AG10803 (cell line): ENCODE measurements around the gene PROM1.

Experiments used
- DNase-seq: peaks from one replicate; pipeline ENCODE4 v3.0.0; 2010; ENCODE audit warnings: low read depth
- H3K4me3 ChIP-seq: 2 replicates; pipeline ENCODE4 v1.5.1; 2011; ENCODE audit warnings: mild to moderate bottlenecking, low read length, control low read depth
- CTCF ChIP-seq: conservative IDR thresholded peaks from 2 replicates; pipeline ENCODE4 v1.5.1; 2011; ENCODE audit warnings: mild to moderate bottlenecking, low read length, control low read depth, inconsistent platforms

The PROM1 gene

GRCh38 chr4:16078195-16078760, 5.5 kb downstream of the PROM1 start:
- no peak for TF ChIP-seq CTCF
- H3K4me3 ChIP-seq = no peak overlapping the region
- no peak for DNase-seq

- no peak for DNase-seq
- TF ChIP-seq CTCF = no peak
- H3K4me3 ChIP-seq = no peak overlapping the region
Observed at GRCh38 chr4:16077786-16078185, 6.0 kb downstream of the PROM1 start.

- no peak overlapping the region for H3K4me3 ChIP-seq
- no peak for TF ChIP-seq CTCF
- DNase-seq = no peak
Observed at GRCh38 chr4:16075975-16076757, 7.7 kb downstream of the PROM1 start.

GRCh38 chr4:16075061-16075460, 8.8 kb downstream of the PROM1 start:
- TF ChIP-seq CTCF = no peak
- no peak overlapping the region for H3K4me3 ChIP-seq
- DNase-seq = no peak

- H3K4me3 ChIP-seq = no peak overlapping the region
- no peak for TF ChIP-seq CTCF
Observed at GRCh38 chr4:16072168-16072567, 11.7 kb downstream of the PROM1 start.

GRCh38 chr4:16070203-16070602, 13.6 kb downstream of the PROM1 start:
- no peak for DNase-seq
- no peak overlapping the region for H3K4me3 ChIP-seq
- no peak for TF ChIP-seq CTCF

More at GRCh38 chr4:16072168-16072567, 11.7 kb downstream of the PROM1 start:
- no peak for DNase-seq

- DNase-seq = no peak
- H3K4me3 ChIP-seq = no peak overlapping the region
- TF ChIP-seq CTCF = no peak
Observed at GRCh38 chr4:16067515-16067914, 16.3 kb downstream of the PROM1 start.
